Pons (tissue), 1 donor: ENCODE measurements around the gene SLC12A3.
"Not testable (repeated sequence)": the region's sequence is repeated elsewhere in the genome, so short reads cannot be mapped to it uniquely, and the experiment has no call there.

Experiments
- DNase-seq: peaks from one replicate; pipeline ENCODE4 v3.0.0-alpha.2; 2016; ENCODE audit warnings: low spot score

SLC12A3 gene

DNA sequence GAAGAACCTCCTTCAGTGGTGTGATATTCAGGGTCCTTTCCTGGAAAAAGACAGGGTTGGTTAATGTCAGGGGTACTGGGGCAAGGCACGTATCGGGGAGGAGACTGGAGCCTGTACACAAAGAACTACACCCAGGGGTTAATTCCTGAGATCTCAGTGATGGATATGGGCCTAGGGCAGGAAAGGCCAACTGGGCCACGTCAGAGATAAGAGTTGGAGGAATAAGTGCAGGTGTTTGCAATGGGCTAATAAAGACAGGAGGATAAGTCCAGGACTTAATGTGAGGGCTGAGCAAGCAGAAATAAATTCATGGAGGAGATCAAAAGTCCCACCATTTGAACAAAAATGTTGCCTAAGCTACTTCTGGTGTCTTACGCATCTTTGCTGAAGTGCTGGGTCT, 56.6 kb downstream of the SLC12A3 start:
- DNase-seq = no peak

DNA sequence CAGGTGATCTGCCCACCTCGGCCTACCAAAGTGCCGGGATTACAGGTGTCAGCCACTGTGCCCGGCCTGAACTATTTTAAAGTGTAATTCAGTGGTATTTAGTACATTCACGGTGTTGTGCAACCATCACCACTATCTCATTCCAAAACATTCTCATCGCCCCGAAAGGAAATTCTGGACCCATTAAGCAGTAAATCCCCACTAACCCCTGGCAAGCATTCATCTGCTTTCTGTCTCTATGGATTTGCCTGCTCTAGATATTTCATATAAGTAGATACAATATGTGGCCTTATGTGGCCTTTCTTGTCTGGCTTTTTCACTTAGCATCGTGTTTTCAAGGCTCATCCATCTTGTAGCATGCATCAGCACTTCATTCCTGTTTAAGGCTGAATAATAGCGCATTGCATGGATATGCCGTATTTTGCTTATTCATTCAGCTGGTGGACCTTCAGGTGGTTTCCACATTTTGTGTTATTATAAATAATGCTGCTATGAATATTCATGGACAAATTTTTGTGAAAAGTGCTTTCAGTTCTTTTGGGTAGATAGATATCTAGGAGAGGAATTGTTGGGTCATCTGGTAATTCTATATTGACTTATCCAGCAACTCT, 58.6 kb downstream of the SLC12A3 start:
- no peak for DNase-seq

DNA sequence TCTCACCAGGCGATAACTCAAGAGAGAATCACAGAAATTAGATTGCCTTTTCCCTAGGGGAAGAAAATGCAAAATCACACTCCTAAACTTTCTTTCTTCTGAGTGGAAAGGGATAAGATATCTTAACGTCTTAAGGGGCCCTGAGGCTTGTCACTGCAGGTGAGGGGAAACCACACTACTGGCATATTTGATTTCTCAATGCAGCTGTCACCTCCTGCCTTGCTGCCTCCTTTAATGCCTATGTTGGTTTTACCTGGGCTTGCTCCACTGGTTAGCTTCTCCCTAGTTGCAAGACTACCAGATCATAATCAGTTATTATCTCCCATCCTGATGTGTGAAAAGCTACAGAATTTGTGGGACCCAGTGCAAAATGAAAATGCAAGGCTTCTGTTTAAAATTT, 62.5 kb downstream of the SLC12A3 start:
- DNase-seq = no peak

DNA sequence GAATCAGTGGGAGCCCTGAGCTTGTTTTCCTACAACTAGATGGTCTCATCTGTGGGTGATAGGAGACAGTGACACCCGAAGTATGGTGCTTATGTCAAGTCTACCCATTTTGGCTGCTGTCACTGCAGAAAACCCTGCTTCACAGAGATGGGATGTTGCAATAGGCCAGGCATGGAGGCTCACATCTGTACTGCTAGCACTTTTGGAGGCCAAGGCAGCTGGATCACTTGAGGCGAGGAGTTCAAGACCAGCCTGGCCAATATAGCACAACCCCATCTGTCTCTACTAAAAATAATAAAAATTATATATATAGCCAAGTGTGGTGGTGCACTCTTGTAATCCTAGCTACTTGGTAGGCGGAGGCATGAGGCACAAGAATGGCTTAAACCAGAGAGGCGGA, 64.6 kb downstream of the SLC12A3 start:
- DNase-seq = no peak

DNA sequence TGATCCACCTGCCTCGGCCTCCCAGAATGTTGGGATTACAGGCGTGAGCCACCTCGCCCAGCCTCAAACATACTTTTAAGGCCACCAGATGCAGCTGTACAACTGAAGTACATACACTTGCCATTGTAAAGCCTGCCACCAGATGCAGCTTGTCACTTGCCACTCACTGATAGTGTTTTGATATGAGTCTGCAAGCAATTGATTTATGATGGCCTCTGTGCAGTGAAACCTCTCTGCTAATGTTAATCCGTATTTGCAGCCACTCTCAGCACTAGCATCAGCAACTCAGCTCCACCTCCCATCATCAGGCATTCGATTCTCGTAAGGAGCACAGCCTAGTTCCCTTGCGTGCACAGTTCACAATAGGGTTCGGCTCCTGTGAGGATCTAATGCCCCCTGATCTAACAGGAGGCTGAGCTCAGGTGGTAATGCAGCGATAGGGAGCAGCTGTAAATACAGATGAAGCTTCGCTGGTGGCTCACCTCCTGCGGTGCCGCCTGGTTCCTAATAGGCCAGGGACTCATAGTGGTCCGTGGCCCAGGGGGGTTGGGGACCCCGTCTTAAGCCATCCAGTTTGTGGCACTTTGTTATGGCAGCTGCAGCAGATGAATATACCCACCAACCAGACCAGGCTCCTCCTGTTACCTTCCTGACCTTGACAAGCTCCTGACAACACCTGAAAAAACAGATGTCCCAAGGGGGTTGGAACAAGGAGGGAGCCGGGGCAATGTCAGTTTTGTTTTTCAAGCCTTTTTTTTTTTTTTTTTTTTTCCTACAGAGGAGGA, 65.7 kb downstream of the SLC12A3 start:
- no peak for DNase-seq

DNA sequence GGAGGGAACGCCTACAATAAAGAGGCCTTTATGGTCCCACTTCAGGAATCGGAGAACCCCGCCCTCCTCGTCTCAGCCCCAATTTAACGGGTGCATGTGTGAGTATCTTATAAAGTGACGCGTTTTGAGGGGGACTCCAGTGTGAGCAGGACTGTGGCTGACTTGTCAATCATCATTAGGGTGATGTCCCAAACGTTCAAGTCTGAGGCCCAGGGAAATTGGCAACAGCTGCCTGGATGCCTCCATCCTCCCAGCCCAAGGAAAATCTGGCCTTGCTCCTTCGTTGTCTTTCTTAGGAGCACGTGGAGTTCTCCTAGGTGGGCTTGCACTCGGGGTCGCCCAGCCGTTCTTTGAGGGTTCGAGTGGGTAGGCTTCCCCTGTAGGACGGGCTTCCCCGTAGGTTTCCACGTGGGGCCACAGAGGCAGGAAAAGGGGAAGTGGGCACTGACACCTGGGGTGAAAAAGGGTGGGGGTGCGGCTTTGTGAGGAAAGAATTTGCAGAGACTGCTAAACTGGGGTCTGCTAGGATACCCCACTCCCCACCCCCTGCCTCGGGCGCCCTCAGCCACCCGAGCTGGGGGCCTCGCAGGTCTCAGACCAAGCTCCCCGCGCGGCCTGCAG, 66.4 kb downstream of the SLC12A3 start:
- no peak for DNase-seq

DNA sequence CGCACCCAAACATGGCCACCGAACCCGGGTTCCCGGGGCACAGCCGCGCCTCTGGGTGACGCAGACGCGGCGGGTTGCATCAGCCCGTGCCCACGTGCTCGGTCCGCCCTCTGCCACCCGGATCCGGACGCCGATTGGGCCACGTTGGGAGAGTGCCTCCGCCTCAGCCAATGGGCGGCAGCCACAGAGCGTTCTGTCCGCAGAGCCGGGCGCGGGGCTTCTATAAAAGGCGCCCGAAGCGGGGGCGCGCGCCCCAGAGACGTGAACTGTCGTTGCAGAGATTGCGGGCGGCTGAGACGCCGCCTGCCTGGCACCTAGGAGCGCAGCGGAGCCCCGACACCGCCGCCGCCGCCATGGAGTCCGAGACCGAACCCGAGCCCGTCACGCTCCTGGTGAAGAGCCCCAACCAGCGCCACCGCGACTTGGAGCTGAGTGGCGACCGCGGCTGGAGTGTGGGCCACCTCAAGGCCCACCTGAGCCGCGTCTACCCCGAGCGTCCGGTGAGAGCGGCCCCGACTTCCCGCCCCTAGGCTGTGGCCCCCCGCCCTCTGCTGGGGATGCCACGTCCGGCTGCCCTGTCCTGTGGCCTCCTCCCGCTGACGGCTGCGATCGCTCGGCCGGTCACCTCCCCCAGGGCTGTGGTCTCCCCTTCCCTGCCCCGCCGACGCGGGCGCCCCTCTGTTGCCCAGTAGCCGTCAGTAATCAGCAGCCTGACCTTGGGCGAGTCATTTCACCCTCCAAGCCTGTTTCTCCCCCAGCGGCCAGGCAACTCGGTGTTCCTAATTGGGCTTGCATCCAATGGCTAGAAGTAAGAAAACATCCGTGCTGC, 67.1 kb downstream of the SLC12A3 start, which contains the start of gene HERPUD1:
TSS of gene HERPUD1 (plus strand) at position 251 of the 829 bp plus-strand sequence. CDS start at position 354, 103 bp downstream.
- peak; percentile 98 for DNase-seq

DNA sequence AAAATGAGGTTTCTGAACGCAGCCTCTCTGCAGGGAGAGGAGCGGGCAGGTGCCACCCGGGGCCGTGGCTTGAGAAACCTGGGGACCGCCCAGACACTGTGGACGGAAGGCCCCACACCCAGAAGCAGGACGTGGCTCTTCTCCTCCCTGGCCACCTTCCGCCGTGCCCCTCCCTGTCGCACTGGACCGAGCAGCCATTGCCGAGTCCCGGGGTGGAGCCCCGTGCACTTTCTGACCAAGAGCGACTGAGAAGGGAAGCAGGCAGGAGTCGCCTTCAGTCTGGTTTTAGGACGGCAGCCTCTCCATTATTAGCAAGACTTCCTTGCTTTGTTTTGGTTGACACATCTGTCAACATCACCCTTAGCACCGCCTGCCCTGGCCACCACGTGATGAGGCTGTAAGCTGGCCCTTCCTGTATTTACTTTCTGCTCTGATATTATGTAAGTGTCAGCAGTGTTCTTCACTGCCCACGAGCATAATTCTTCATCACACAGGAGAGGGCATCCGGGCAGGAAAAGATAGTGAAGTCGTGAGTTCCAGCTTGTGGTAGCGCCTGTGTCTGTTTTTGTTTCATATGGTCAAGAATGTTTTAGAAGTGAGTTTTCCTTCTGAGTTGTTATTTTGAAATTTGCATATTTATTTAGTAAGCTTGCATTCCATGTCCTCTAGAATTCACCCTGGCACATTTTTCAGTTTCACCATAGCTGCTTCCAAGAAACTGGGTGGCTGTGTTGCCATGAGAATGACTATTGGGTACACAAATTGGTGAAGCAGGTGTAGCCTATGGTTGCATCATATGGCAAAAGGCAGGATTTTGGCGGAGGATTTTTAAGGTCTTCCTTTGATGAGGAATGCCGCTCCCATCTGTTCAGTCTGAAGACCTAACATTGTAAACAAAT, 68.0 kb downstream of the SLC12A3 start:
- peak; percentile 94 for DNase-seq

DNA sequence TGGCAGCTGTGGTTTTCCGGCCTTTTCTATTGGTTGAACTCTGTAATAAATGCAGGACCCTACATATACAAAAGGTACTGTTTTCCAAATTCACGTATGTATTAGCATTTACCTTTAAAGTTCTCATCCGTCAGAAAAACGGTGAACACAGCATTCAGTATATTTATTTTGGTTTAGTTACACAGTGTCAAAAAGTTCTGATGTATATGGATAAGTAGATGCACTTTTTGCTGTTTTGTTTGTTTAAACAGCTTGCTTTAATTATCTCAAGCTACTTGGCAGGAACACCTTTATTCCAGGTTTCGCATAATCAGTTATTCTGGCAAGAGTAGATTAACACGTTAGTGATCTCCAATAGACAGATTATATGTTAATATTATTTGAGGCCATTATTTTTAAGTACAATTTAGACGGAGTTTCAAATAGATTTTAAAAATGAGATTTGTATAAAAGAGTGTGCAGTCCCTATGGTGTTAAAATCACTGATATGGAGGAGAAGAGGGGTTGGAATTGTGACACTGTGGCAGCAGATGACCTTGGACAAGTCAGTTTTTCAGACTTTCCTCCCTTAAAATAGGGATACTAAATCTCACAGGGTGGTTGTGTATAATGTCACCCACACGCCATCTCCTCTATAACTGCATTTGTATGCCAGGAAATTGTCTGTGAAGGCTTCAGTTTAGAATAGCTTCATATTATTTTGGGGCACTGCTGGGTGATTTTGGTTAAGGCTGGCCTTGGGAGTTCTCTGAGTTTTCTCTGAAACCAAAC, 69.0 kb downstream of the SLC12A3 start:
- DNase-seq = no peak

DNA sequence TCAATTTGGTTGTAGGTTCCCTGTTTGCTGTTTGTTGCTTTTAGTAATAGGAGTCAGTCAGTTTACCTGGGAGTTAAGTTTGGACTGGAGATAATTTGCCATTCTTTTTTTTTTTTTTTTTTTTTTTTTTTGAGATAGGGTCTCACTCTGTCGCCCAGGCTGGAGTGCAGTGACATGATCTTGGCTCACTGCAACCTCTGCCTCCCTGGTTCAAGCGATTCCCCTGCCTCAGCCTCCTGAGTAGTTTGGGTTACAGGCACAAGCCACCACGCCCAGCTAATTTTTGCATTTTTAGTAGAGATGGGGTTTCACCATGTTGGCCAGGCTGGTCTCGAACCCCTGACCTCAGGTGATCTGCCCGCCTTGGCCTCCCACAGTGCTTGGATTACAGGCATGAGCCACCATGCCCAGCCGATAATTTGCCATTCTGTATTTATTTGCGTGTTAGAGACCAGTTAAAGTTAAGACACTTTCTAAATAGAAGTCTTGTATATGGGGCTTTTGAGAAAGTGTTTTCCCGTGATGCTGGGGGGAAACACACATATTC, 69.7 kb downstream of the SLC12A3 start:
- DNase-seq = not testable (repeated sequence)

DNA sequence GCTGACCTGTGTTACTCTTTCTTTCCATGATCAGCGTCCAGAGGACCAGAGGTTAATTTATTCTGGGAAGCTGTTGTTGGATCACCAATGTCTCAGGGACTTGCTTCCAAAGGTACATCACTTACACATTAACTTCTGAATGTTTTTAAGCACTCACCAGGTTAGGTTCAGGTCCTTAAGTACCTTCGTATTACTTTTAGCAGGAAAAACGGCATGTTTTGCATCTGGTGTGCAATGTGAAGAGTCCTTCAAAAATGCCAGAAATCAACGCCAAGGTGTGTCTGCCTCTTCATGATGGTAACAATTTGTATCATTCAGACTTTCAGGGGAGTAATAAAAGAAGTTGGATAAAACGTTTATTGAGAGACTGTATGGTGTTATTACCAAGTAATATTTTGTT, 70.2 kb downstream of the SLC12A3 start:
- DNase-seq = no peak

DNA sequence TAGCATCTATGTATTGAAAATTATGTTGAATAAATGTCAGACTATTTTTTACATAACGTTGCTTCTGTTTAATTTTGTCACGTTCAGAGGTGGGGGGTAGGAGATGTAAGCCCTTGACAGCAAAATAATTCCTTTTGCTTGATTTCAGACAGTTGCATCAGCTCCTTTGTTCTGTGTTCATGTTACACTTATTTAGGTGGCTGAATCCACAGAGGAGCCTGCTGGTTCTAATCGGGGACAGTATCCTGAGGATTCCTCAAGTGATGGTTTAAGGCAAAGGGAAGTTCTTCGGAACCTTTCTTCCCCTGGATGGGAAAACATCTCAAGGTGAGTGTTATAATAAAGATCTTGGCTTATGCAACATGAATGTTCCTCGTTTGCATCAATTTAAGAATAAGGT, 71.5 kb downstream of the SLC12A3 start:
- no peak for DNase-seq

DNA sequence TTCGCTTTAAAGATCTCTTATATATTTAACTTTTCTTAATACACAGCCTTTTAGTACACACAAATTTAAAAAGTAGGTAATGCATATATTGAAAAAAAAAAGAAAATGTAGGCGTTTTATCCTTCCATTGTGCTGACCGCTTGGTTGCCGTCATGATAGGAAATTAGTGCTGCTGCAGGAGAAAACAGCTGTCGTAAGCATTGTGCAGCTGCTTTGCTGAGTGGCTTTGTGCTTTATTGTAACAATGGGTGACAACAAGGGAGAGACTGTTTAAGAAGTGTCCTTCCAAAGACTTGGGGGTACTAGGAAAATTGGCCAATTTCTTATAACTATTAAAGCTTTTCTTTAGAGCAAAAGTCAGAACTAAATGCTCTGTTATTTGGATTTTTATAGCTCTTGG, 71.9 kb downstream of the SLC12A3 start:
- peak; percentile 79 for DNase-seq

DNA sequence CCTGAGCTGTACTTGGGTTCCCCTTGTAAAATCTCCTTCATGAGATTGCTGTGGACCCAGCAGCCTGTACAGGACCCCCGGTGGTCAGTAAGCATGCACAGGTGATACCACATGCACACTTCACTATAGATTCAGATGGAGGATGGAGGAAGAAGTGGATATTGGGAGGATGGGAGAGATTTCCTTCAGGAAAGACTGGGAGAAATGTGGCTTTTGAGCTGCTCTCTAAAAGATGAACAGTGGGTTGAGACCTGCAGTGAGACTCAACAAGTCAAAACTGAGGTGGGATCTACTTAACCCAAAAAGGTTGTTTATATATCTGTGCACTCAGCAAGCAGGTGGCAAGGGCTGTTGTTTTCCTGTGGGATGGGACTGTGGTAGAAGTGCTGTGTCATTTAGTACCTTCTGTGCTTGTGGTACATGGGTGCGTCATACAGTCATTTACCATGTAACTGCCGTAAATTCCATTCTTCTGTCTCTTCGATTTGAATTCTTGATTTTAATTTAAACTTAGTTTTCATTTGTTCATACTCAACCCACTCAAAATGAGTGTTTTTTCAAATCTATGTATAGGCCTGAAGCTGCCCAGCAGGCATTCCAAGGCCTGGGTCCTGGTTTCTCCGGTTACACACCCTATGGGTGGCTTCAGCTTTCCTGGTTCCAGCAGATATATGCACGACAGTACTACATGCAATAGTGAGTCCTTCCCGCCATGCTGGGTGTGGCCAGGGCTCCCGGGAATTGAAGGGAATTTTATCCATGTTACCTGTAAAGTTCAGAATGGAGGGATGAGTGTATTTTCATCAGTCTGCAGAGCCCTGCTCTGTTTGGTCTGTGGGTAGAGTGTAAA, 73.9 kb downstream of the SLC12A3 start:
- DNase-seq = no peak

DNA sequence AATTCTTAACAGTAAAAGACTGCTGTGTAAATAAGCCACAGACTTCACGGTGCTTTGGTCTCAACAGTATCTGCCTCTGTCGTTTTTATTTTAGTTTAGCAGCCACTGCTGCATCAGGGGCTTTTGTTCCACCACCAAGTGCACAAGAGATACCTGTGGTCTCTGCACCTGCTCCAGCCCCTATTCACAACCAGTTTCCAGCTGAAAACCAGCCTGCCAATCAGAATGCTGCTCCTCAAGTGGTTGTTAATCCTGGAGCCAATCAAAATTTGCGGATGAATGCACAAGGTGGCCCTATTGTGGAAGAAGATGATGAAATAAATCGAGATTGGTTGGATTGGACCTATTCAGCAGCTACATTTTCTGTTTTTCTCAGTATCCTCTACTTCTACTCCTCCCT, 74.8 kb downstream of the SLC12A3 start:
- DNase-seq = no peak

DNA sequence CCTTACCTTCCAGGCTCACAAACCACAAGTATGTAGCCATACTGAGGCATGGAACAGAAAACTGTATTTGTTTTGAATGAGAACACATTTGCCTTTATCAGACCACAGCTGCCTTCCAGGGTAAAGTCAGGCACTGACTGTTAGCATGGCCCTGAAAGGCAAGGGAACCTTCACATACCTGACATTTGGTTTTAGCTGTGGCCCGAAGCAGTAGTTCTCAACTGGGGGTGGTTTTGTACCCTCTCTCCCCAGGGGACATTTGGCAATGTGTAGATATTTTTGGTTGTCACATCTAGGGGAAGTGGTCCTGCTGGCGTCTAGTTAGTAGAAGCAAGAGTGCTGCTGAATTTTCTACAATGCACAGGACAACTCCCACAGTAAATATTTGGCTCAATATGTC, 76.1 kb downstream of the SLC12A3 start:
- no peak for DNase-seq

DNA sequence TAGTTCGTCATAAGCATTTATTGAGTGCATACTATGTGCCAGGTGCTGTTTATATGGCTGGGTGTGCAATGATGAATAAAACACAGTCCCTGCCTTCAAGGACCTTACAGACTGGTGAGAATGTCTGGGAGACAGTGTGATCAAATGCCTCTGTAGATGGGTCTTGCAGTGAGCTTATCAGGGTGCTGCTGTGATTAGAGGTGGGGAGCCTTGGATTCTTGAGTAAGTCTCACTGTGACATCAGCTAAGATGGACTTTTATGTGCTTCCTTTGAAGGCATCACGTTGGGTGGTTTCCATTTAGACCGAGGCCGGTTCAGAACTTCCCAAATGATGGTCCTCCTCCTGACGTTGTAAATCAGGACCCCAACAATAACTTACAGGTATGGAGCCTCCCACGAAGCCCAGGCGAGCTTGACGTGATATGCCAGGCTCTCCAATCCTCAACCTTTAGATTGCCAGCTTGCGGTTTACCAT, 76.9 kb downstream of the SLC12A3 start:
- DNase-seq = no peak

DNA sequence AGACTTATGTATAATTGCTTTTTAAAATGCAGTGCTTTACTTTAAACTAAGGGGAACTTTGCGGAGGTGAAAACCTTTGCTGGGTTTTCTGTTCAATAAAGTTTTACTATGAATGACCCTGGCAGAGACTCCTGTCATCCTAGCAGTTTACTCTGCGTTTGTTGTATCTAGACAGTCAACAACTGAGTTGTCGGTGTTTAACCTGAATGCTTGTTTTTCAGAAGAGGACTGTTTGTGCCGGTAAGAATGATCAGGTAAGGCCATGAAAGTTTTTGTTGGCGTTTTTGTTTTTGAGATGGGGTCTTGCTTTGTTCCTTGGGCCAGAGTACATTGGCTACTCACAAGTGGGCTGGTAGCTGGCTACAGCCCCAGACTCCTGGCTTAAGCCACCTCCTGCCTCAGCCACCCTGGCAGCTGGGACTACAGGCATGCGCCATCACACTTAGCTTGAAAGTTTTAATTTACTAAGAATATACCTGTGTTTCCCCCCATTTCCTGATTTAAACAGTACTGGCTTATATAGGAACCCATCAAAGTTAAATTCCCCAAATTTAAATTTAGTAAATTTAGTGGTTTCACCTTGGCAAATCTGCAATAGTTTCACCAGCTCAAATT, 78.9 kb downstream of the SLC12A3 start:
- DNase-seq = no peak
